HG03457 (cell line): ENCODE data around the gene KCTD3.

Source experiments
- ATAC-seq: cut with Tn5 transposase; IDR thresholded peaks from one replicate; pipeline ENCODE4 v1.9.1; 2021; ENCODE audit warnings: moderate number of reproducible peaks; ENCODE audit not compliant: unreplicated experiment

The KCTD3 gene

GRCh38 chr1:215605011-215605621, 38.0 kb downstream of the KCTD3 start:
- no peak for ATAC-seq

GRCh38 chr1:215606036-215606435, 38.9 kb downstream of the KCTD3 start:
- no peak for ATAC-seq

GRCh38 chr1:215606564-215607168, 39.6 kb downstream of the KCTD3 start:
- no peak for ATAC-seq

- no peak for ATAC-seq
Measured at GRCh38 chr1:215607412-215607811, 40.3 kb downstream of the KCTD3 start.

- ATAC-seq: no peak
Measured at GRCh38 chr1:215608646-215609045, 41.5 kb downstream of the KCTD3 start.

- no peak for ATAC-seq
Measured at GRCh38 chr1:215612391-215612790, 45.3 kb downstream of the KCTD3 start.

GRCh38 chr1:215617979-215618378, 50.9 kb downstream of the KCTD3 start:
- no peak for ATAC-seq

GRCh38 chr1:215623162-215623561, 56.1 kb downstream of the KCTD3 start:
- ATAC-seq: no peak

GRCh38 chr1:215625949-215626348, 58.8 kb downstream of the KCTD3 start:
- no peak for ATAC-seq

GRCh38 chr1:215631040-215631439, 63.9 kb downstream of the KCTD3 start:
- ATAC-seq: no peak

- no peak for ATAC-seq
Measured at GRCh38 chr1:215631489-215631888, 64.4 kb downstream of the KCTD3 start.

GRCh38 chr1:215635827-215636226, 68.7 kb downstream of the KCTD3 start:
- no peak for ATAC-seq

- ATAC-seq: no peak
Measured at GRCh38 chr1:215636258-215636965, 69.3 kb downstream of the KCTD3 start.

- ATAC-seq: no peak
Measured at GRCh38 chr1:215637041-215637573, 70.0 kb downstream of the KCTD3 start.

GRCh38 chr1:215640429-215641148, 73.5 kb downstream of the KCTD3 start:
- no peak for ATAC-seq

- no peak for ATAC-seq
Measured at GRCh38 chr1:215643592-215644321, 76.7 kb downstream of the KCTD3 start.

GRCh38 chr1:215645182-215645581, 78.1 kb downstream of the KCTD3 start:
- no peak for ATAC-seq

- ATAC-seq: no peak
Measured at GRCh38 chr1:215645861-215646260, 78.8 kb downstream of the KCTD3 start.

GRCh38 chr1:215647738-215648137, 80.6 kb downstream of the KCTD3 start:
- ATAC-seq: no peak

GRCh38 chr1:215648957-215649356, 81.9 kb downstream of the KCTD3 start:
- ATAC-seq: no peak
